HG02571 (cell line): ENCODE results near the gene JAZF1.

ENCODE experiments used
- ATAC-seq: cut with Tn5 transposase; IDR thresholded peaks from one replicate; pipeline ENCODE4 v1.9.1; 2021; ENCODE audit warnings: mild to moderate bottlenecking, moderate library complexity; ENCODE audit not compliant: unreplicated experiment

Gene JAZF1

DNA sequence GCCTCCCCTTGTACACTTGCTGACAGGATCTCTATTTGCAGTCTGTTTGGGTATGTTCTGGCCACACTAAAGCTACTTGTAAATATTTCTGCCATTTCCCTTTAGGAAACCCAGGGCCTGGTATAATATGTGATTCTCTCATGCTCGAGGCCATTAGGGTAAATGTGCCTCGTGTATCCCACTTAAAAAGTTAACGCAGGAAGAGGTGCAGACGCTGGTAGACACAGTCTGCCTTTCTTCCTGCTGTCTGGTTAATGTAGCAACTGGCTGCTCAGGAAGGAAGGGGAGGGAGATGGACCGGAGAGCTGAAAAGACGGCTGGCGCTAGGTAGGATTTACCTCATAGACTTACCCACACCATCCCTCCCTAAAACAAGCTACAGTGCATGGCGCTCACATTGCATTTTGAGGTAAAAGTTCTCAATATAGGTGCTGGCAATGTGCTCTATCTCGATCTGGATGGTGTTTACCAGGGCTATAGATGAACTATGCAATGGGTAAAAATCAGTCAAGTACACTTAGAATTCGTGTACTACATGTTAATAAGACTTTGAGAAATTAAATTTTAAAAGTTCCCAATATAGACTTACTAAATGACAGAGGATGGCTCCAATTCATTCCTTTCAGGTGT lies 125.9 kb downstream of the JAZF1 start:
- ATAC-seq = no peak

- ATAC-seq = no peak
Observed at GRCh38 chr7:28052933-28053332, 127.7 kb downstream of the JAZF1 start.

- ATAC-seq = no peak
Observed at GRCh38 chr7:28048694-28049093, 131.9 kb downstream of the JAZF1 start.

DNA sequence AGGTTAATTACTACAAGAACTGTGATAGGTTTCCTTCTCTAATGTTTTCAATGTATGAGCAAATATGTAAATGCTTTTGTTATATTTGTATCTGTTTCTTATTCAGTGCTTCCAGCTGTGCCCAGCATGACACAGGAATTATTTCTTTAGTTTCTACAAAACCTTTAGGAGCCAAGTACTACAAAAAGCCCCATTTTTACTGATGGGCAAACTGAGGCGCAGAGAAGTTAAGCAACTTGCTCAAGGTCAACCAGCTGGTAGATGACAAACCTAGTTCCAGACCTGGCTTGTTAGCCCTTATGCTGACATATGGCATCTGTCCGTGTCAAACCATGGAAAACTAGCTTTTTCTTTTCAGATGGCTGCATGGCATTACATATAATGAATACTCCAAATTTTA lies 134.6 kb downstream of the JAZF1 start:
- ATAC-seq = no peak

DNA sequence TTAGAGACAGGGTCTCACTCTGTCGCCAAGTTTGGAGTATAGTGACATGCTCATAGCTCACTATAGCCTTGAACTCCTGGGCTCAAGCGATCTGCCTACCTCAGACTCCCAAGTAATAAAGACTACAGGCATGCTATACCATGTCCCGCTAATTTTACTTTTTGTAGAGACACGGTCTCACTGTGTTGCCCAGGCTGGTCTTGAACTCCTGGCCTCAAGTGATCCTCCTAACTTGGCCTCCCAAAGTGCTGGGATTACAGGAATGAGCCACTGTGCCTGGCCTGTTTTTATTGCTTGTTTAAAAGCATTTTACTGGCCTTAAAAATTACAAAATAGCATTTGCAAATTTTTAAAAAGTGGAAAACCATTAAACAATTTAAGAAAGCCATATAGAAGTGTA lies 135.0 kb downstream of the JAZF1 start:
- no peak for ATAC-seq

DNA sequence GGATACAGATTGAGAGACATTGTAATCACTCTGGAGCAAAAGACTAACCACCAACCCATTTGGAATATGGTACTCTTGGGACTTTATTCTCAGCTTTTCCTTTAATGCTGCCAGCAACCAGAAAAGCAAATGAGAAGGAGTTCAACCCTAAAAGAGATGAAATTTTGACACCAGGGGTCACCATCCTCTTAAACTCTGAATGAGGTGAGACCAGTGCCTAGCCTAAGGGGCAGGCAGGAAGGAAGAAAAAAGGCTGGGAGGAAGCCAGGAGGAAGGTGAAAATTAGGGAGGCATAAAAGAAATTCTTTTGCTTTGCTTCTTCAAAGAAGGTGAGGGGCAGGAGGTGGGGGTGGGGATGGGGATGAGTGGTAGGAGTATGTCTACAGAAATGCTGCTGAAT lies 135.8 kb downstream of the JAZF1 start:
- ATAC-seq = no peak

DNA sequence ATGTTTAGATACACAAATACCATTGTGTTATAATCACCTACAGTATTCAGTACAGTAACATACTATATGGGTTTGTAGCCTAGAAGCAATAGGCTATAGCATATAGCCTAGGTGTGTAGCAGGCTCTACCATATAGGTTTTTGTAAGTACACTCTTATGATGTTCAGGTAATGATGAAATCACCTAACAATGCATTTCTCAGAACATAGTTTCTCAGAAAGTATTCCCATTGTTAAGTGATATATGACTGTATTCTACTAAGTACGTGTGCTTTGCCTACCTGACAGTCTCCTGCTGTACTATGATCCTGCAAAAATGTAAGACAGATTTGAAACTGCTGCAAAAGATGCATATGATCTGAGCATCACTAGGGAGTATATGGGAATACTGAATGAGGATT lies 137.9 kb downstream of the JAZF1 start:
- ATAC-seq = no peak

DNA sequence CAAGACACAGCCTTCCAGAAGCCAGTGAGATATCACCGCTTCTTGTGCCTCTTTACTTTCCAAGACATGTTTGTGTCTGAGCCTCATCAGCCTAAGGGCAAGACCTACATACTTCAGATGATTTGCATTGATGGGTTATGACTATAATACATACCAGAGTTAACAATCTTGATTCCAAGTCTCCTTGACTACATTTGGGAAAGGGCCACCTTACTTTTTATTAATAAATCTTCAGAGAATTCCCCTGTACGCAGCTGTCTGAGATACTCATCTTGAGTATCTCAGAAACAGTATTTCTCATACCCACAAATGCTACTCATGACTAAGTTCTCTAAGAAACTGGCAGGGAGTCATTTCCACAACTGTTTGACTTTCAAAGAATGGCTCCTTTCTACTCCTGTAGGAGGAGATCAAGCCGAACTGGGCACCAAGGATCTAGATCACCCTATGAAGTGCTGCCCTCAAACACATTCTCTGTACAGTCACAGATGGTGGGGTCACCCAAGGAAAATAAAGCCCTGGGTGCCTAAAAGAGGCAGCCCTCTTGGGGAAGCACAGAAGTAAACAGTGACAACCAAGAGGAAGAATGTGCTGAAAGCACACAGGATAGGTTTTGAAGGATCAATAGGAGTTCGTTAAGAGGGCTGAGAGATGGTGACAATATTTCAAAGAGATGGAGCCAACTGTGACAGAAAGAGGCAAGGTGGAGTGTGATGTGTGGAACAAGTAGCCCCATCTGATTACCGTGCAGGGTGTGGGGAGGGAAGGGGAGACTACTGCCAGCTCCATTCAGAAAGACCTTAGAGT lies 138.9 kb downstream of the JAZF1 start:
- no peak for ATAC-seq

DNA sequence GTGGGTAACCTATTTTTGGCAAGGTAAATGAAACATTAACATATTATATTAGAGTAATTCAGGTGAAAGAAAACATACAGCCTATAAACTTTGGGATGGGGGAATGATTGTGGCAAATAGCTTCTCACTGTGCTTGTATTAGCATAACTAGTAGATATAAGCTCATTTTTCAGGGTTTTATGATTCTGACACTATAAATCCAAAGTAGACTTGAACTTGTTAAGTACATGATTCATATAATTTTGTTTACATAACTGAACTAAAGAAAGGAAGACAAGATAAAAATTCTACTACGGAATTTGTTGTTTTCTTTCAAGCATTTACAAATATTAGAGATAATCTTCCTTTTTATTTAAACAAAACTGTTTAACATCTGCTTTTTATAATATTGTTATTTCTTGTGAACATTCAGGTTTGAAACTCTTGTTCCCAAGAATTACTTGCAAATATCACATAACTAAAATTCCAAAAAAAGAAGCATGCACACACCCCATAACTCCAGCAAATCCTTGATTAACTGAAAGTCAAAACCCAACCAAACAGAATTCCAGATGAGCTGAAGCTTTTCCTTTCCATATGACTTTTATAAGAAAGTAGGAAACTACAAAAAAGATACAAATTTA lies 142.3 kb downstream of the JAZF1 start:
- no peak for ATAC-seq

GRCh38 chr7:28037220-28038010 lies 143.2 kb downstream of the JAZF1 start:
- peak; percentile 97 for ATAC-seq

DNA sequence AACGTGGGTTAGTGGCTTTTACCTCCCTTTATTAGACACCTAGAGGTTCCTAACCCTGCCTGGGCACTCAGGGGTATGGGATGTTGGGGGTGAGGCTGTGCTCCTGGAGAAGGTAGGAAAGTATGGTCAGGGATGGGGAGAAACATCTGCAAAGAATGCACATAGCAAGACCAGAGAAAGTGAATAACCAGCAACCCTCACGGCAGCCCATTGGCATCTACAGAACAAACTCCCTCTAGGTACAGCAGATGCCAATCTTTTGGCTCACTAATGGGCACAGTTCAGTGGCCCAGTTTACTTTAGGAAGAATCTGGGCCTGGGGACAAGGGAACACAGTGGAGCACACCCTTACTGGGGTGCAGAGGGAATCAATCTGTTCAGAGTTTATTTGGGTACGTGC lies 143.9 kb downstream of the JAZF1 start:
- ATAC-seq = no peak

GRCh38 chr7:28033386-28033785 lies 147.2 kb downstream of the JAZF1 start:
- no peak for ATAC-seq

- no peak for ATAC-seq
Observed at GRCh38 chr7:28032738-28033380, 147.7 kb downstream of the JAZF1 start.

GRCh38 chr7:28029051-28029450 lies 151.5 kb downstream of the JAZF1 start:
- ATAC-seq = no peak

DNA sequence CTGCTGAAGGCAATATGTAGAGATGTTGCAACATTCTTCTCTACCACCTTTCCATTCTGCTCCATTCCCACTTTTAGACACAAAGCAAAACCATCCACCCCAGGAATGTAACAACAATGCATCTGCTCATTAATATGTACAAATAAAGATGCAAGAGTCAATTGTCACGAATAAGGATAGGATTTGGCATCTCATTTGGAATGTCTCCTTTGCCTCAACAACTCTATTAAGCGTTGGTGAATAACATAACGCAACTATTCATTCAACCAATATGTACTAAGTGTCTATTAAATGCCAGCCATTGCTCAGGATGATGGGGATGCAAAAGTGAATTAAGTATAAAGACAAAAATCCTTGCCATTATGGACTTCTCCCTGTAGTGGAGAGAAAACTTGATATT lies 152.1 kb downstream of the JAZF1 start:
- no peak for ATAC-seq

DNA sequence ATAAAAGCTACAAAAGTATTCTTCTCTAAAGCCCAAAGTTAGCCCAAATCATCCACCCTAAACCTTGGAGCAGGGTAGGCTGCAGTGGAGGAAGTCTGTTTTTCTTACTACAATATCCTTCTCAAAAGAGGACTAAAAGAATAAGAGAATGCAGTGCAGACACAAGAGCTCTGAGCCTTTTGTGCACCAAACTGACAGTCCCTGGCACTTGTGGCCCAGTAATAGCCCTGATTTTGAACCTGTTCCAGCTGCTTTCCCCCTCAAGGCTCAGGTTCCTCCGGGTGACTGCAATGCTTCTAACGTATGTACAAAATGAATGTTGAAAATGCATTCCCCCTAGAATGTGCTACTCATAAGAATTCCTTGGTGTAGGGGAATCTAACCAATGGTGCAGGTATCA lies 154.4 kb downstream of the JAZF1 start:
- no peak for ATAC-seq

GRCh38 chr7:28024786-28025334 lies 155.7 kb downstream of the JAZF1 start:
- no peak for ATAC-seq

DNA sequence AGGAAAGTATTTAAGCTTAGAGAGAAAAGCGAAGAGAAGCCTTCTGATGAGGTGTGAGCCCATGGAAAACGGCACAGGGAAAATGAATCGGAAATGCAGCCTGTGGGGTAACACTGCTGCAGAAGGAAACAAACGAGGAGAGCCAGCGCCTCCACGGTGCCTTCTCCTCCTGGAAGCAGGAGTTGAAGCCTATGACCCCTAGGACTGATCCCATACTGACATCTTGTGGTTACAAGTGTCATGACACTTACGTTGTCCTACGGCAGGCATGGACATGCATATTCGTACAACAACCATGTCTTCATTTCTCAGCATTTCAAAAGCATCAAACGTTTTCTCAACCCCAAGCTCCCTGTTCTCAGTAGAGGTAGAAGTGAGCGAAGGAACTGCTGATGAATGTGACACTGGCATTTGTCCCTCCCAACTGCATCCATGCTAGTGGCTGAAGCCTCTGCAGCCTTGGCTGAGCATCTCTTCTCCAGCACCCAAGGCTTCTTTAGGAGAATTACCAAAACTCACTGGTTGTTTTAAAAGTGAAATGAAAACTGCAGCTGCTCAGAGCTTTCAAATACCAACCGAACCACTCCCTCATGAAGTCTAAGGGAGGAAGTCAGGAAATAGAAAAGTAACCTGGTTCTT lies 160.2 kb downstream of the JAZF1 start:
- ATAC-seq = peak; percentile 79

GRCh38 chr7:28018856-28019465 lies 161.6 kb downstream of the JAZF1 start:
- no peak for ATAC-seq

DNA sequence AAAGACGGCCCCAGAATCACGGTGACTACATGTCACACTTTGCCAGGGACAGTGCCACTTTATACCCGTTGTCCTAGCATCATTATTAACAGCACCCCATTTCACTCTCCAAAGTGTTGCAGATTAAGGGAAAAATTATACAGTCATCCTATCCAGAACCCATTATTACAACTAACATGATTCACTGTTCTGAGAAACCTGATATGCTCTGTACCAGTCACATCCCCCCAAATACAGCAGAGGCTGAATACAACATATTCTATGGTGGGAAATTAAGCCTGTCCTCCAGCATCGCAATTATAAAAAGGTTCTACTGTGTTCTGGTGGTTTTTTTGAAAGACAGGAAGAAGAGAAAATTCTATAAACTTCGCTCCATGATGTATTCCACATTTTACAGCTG lies 162.1 kb downstream of the JAZF1 start:
- ATAC-seq = no peak
